Muscle layer of colon (tissue), 2 donors: ENCODE data around the gene AIM2.
"Not testable (repeated sequence)": the region's sequence is repeated elsewhere in the genome, so short reads cannot be mapped to it uniquely, and the experiment has no call there.

Experiments
- H3K27ac ChIP-seq: one replicate; pipeline ENCODE4 v1.7.0; 2013; ENCODE audit warnings: low read depth, mild to moderate bottlenecking, low read length, moderate library complexity
- H3K27me3 ChIP-seq, 2 donors: one replicate each; pipeline ENCODE4 v1.7.0; 2013; ENCODE audit warnings: low read length in 2 of 2, mild to moderate bottlenecking in 2 of 2; ENCODE audit not compliant: insufficient read depth in 2 of 2, control insufficient read depth in 1 of 2
- H3K36me3 ChIP-seq: one replicate; pipeline ENCODE4 v1.7.0; 2013; ENCODE audit warnings: mild to moderate bottlenecking, low read length; ENCODE audit not compliant: insufficient read depth
- H3K4me1 ChIP-seq: one replicate; pipeline ENCODE4 v1.7.0; 2013; ENCODE audit warnings: mild to moderate bottlenecking, low read length; ENCODE audit not compliant: insufficient read depth
- H3K4me3 ChIP-seq, 2 donors: one replicate each; pipeline ENCODE4 v1.7.0; 2013; ENCODE audit warnings: low read length in 2 of 2, low read depth in 1 of 2, mild to moderate bottlenecking in 1 of 2, moderate library complexity in 1 of 2
- H3K9ac ChIP-seq: one replicate; pipeline ENCODE4 v1.7.0; 2013; ENCODE audit warnings: low read length
- H3K9me3 ChIP-seq: one replicate; pipeline ENCODE4 v1.7.0; 2013; ENCODE audit warnings: mild to moderate bottlenecking, low read length
- donor health status: abdominal sarcoma.
- donor health status: Adenocarcinoma of cecum.

AIM2 gene

GRCh38 chr1:159076438-159077119, at the start of gene AIM2:
Gene AIM2, minus strand, starts transcription at chr1:159076766. Its CDS starts 3,267 bp downstream, at chr1:159073499.
- no peak within 1 kb of the TSS for H3K4me3 ChIP-seq
- H3K27me3 ChIP-seq: no peaks in the 10 kb centered on the region
- no peak within 1 kb of the TSS for H3K9ac ChIP-seq
- H3K4me1 ChIP-seq: no peaks in the 10 kb centered on the region
- no peaks in the 10 kb centered on the region for H3K36me3 ChIP-seq
- H3K9me3 ChIP-seq: no peaks in the 10 kb centered on the region
- H3K27ac ChIP-seq: no peak within 1 kb of the TSS

GRCh38 chr1:159123587-159123986, 47.0 kb upstream of the AIM2 start:
- H3K4me1 ChIP-seq: no peaks in the 10 kb centered on the region
- H3K9me3 ChIP-seq: no peaks in the 10 kb centered on the region
- no peak overlapping the region for H3K4me3 ChIP-seq
- no peak overlapping the region for H3K27ac ChIP-seq
- no peaks in the 10 kb centered on the region for H3K27me3 ChIP-seq
- H3K36me3 ChIP-seq: no peaks in the 10 kb centered on the region
- H3K9ac ChIP-seq: no peak overlapping the region

- Histone ChIP-seq H3K9ac (no peak overlapping the region), H3K36me3 (no peaks in the 10 kb centered on the region), H3K4me3 (no peak overlapping the region), H3K27ac (no peak overlapping the region), H3K27me3 (no peaks in the 10 kb centered on the region), H3K4me1 (no peaks in the 10 kb centered on the region), H3K9me3 (no peaks in the 10 kb centered on the region)
These were observed 45.5 kb upstream of the AIM2 start for GRCh38 chr1:159122005-159122621.

- no peak overlapping the region for H3K4me3 ChIP-seq
- no peaks in the 10 kb centered on the region for H3K4me1 ChIP-seq
- no peaks in the 10 kb centered on the region for H3K36me3 ChIP-seq
- H3K27ac ChIP-seq: no peak overlapping the region
- no peak overlapping the region for H3K9ac ChIP-seq
- H3K27me3 ChIP-seq: no peaks in the 10 kb centered on the region
- H3K9me3 ChIP-seq: no peaks in the 10 kb centered on the region
These were observed 45.0 kb upstream of the AIM2 start for GRCh38 chr1:159121526-159121925.

- no peak overlapping the region for H3K9ac ChIP-seq
- H3K4me1 ChIP-seq: no peaks in the 10 kb centered on the region
- no peaks in the 10 kb centered on the region for H3K36me3 ChIP-seq
- no peaks in the 10 kb centered on the region for H3K27me3 ChIP-seq
- no peaks in the 10 kb centered on the region for H3K9me3 ChIP-seq
- H3K27ac ChIP-seq: no peak overlapping the region
- no peak overlapping the region for H3K4me3 ChIP-seq
These were observed 43.8 kb upstream of the AIM2 start for GRCh38 chr1:159120317-159120716.

GRCh38 chr1:159113596-159114433, 37.2 kb upstream of the AIM2 start:
- H3K9ac ChIP-seq: no peak overlapping the region
- H3K4me1 ChIP-seq: no peaks in the 10 kb centered on the region
- H3K27me3 ChIP-seq: no peaks in the 10 kb centered on the region
- H3K9me3 ChIP-seq: no peaks in the 10 kb centered on the region
- H3K36me3 ChIP-seq: no peaks in the 10 kb centered on the region
- no peak overlapping the region for H3K4me3 ChIP-seq
- no peak overlapping the region for H3K27ac ChIP-seq

- not testable (repeated sequence) for H3K9ac ChIP-seq, H3K36me3 ChIP-seq
These were observed 26.5 kb upstream of the AIM2 start for GRCh38 chr1:159103021-159103420.

GRCh38 chr1:159100589-159100988, 24.0 kb upstream of the AIM2 start:
- H3K27ac ChIP-seq: no peak overlapping the region
- no peaks in the 10 kb centered on the region for H3K36me3 ChIP-seq
- H3K4me1 ChIP-seq: no peaks in the 10 kb centered on the region
- no peaks in the 10 kb centered on the region for H3K27me3 ChIP-seq
- no peak overlapping the region for H3K4me3 ChIP-seq
- H3K9me3 ChIP-seq: no peaks in the 10 kb centered on the region
- no peak overlapping the region for H3K9ac ChIP-seq

More at GRCh38 chr1:159103021-159103420, 26.5 kb upstream of the AIM2 start:
- not testable (repeated sequence) for H3K4me1 ChIP-seq, H3K9me3 ChIP-seq, H3K4me3 ChIP-seq, H3K27me3 ChIP-seq, H3K27ac ChIP-seq

- Histone ChIP-seq H3K27me3 (no peaks in the 10 kb centered on the region), H3K9ac (no peak overlapping the region), H3K9me3 (no peaks in the 10 kb centered on the region), H3K4me1 (no peaks in the 10 kb centered on the region), H3K4me3 (no peak overlapping the region), H3K27ac (no peak overlapping the region), H3K36me3 (no peaks in the 10 kb centered on the region)
These were observed 22.0 kb upstream of the AIM2 start for GRCh38 chr1:159098596-159098995.

GRCh38 chr1:159092036-159092760, 15.6 kb upstream of the AIM2 start:
- Histone ChIP-seq H3K4me1 (no peaks in the 10 kb centered on the region), H3K9me3 (no peaks in the 10 kb centered on the region), H3K27ac (no peak overlapping the region), H3K9ac (no peak overlapping the region), H3K36me3 (no peaks in the 10 kb centered on the region), H3K27me3 (no peaks in the 10 kb centered on the region), H3K4me3 (no peak overlapping the region)

- H3K27me3 ChIP-seq: no peaks in the 10 kb centered on the region
- no peaks in the 10 kb centered on the region for H3K9me3 ChIP-seq
- no peaks in the 10 kb centered on the region for H3K4me1 ChIP-seq
- H3K27ac ChIP-seq: no peak overlapping the region
- no peaks in the 10 kb centered on the region for H3K36me3 ChIP-seq
- no peak overlapping the region for H3K9ac ChIP-seq
- no peak overlapping the region for H3K4me3 ChIP-seq
These were observed 15.1 kb upstream of the AIM2 start for GRCh38 chr1:159091607-159092031.
